Daoy (cell line): ENCODE results near the gene GAPVD1. TPM values are rescaled to one million over a fixed set of nuclear protein-coding genes. Genes with fewer than 3 reads are reported as not detected.
"Not testable (repeated sequence)": the region's sequence is repeated elsewhere in the genome, so short reads cannot be mapped to it uniquely, and the experiment has no call there.

Source experiments
- DNase-seq: peaks from one replicate; pipeline ENCODE4 v3.0.0-alpha.2; 2015; ENCODE audit warnings: low read depth
- total RNA-seq: library from RNA; depleted of rRNA; stranded (reverse); fragments of >200 nt; shearing (Covaris generic); gene quantifications from 2 replicates; pipeline ENCODE4 v1.2.3, GENCODE V29; 2014

The GAPVD1 gene
- total RNA-seq, 1 experiment from 2014 or later: 33.3 TPM

DNA sequence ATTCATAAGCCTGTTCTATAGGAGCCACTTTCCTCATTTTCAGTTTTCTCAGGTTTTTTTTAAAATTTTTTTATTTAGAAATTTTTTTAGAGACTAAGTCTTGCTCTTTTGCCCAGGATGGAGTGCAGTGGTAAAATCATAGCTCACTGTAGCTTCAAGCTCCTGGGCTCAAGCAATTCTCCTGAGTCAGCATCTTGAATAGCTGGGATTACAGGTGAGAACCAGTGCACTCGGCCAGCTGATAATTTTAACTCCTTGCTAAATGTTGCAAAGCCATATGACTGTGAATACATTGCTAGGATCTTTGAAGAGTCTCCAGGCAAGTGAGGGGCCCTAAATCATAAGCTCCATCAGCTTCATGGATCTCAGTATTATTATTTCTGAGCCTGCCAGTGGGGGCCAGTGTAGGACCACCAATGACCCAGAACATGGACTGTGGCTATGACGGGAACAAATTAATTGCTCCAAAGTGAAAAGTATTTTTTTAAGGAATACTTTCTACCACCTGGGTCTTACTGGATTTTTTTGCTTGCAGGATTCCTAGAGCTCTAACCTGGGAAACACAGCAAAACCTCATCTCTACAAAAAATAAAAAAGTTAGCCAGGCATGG lies 5.7 kb upstream of the GAPVD1 start:
- DNase-seq: peak; percentile 41

GRCh38 chr9:125258160-125258785 lies 3.4 kb upstream of the GAPVD1 start:
- DNase-seq: no peak

GRCh38 chr9:125258832-125259534 lies 2.6 kb upstream of the GAPVD1 start:
- DNase-seq: no peak

- DNase-seq: no peak
These were observed 1.1 kb upstream of the GAPVD1 start for GRCh38 chr9:125260561-125260960.

DNA sequence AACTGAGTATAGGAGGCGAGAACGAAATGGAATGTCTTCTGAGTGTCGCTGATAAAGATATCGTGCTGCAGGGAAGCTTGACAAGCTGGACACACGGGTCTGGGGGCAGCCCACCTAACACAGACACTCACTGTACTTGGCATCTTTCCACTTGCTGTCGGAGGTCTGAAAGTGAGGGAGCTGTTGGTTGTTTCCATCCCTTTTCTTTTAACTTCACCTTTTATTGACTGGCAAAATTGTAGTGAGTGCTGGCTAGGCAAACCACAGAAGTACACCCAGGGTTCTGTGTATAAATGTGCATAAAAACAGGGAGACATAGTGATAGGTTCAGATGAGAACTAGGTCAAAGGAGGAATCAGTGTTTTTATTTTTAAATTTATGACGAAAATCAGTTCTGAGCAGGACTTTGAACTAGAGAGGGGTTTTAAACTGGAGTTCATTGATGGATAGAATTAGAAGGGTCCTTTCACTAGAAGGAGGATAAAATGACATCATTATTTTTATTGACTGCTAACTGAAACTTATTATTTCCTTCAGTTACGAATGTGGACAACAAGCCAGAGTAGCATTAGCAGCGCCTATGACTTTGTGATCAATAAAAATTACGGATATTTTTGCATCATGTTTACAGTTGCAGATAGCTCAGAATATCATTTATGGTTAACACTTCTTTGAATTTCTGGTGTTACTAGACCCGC lies 817 bp downstream of the GAPVD1 start:
- peak; percentile 42 for DNase-seq

DNA sequence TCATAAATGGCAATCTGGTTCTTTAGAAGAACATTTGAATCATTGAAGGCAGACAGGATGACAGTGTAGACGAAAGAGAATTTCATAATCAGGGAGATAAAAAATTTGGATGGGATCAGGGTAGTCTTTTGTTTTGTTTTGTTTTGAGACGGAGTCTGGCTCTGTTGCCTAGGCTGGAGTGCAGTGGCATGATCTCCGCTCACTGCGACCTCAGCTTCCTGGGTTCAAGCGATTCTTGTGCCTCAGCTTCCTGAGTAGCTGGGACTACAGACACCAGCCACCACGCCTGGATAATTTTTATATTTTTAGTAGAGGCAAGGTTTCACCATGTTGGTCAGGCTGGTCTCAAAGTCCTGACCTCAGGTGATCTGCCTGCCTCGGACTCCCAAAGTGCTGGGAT lies 2.4 kb downstream of the GAPVD1 start:
- not testable (repeated sequence) for DNase-seq

DNA sequence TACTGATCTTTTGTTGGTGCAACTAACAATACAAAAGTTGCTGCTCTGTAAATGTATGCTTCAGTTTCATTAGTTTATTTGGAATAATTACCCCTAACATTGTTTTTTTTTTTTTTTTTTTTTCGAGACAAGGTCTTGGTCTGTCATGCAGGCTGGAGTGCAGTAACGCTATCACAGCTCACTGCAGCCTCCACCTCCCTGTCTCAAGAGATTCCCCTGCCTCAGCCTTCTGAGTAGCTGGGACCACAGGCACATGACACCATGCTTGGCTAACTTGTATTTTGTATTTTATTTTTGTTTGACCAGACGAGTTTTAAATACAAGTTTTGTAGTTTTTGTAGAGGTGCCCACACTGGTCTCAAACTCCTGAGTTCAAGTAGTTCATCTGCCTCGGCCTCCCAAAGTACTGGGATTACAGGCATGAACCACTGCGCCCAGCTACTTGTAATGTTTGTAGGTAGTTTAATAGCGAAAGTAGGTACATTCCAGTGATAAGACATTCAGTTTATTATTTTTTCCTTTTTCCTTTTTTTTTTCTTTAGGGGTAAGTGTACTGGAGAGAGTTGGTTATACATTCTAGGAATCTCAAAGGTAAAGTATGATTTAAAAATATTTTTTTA lies 6.9 kb downstream of the GAPVD1 start:
- DNase-seq: no peak

- DNase-seq: no peak
These were observed 7.4 kb downstream of the GAPVD1 start for GRCh38 chr9:125269014-125269397.

DNA sequence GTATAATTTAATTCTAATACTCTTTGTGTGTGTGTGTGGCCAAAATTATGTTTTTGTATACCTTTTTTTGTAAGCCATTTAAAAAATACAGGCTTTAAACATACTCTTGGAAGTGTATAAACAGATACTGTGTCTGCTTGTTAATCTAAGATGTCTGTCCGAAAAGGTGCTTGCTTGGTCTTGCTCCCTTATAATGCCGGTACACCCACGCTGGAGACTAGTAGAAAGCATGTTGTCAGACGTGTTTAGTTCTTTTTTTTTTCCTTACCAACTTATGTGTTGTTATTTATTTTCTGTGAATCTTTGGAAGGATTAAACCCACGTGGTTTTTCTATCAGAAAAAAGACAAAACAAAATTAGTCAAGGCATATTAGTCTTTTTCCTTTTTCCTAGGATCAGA lies 9.5 kb downstream of the GAPVD1 start:
- DNase-seq: no peak

DNA sequence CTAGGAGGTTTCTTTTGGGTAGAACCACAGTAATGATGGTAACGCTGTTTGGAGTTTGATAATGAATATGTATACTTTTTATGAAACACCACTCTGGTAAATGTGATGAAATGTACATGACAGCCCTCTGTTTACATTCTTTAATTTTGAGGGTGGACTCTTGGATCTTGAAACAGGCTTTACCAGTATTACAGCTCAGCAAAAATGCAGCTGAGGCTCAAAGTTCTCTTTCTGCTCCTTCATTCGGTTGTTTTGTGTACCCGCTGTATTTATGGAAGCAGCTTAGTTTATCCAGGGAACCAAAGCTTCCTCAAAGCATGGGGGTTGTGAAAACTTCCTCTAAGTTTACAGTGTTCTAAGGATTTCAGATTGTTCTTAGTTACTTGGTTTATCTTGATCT lies 11.1 kb downstream of the GAPVD1 start:
- no peak for DNase-seq

GRCh38 chr9:125276771-125277170 lies 15.1 kb downstream of the GAPVD1 start:
- no peak for DNase-seq

- DNase-seq: no peak
These were observed 15.8 kb downstream of the GAPVD1 start for GRCh38 chr9:125277411-125277810.

GRCh38 chr9:125280945-125281344 lies 19.3 kb downstream of the GAPVD1 start:
- no peak for DNase-seq

DNA sequence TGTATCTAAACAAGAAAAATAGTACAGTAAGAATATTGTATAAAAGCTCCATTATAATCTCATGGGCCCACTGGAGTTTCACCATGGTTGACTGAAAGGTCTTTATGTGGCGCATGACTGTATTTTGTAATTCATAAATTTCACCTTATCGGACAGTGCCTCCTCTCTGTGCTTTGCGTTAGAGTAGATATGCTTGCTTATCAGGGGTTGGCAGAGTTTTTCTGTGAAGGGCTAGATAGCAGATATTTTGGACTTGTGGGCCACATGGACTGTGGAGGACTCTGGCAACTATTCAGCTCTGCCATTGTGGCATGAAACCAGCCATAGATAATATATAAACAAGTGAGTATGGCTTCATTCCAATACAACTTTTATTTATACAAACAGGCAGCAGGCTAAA lies 23.2 kb downstream of the GAPVD1 start:
- DNase-seq: no peak

DNA sequence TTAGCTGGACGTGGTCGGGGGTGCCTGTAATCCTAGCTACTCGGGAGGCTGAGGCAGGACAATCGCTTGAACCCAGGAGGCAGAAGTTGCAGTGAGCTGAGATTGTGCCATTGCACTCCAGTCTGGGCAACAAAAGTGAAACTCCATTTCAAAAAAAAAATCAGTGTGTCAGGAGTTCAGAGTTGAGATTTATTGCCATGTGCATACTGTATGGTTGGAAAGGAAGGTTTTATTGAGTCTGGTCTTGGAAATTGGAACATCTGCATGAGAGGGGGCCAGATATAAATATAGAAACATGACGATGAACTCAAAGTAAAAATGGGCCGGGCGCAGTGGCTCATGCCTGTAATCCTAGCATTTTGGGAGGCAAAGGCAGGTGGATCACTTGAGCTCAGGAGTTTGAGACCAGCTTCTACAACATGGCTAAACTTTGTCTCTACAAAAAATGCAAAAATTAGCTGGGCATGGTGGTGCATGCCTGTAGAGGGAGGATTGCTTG lies 25.4 kb downstream of the GAPVD1 start:
- not testable (repeated sequence) for DNase-seq

- no peak for DNase-seq
These were observed 31.5 kb downstream of the GAPVD1 start for GRCh38 chr9:125293134-125293533.

GRCh38 chr9:125295657-125296056 lies 34.0 kb downstream of the GAPVD1 start:
- DNase-seq: no peak

- DNase-seq: no peak
These were observed 35.3 kb downstream of the GAPVD1 start for GRCh38 chr9:125296843-125297372.

DNA sequence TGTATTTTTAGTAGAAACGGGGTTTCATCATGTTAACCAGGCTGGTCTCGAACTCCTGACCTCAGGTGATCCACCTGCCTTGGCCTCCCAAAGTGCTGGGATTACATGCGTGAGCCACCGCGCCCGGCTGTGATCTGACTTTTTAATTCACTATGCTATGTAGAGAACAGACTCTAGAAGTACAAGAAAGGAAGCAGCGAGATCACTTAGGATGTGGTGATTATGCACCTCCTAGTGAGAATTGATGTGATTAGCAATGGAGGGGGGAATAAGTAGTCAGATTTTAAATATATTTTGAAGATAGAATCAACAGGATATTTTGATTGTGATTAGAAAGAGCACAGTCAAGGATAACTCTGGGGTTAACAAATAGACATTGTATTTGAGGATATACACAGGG lies 36.3 kb downstream of the GAPVD1 start:
- no peak for DNase-seq

DNA sequence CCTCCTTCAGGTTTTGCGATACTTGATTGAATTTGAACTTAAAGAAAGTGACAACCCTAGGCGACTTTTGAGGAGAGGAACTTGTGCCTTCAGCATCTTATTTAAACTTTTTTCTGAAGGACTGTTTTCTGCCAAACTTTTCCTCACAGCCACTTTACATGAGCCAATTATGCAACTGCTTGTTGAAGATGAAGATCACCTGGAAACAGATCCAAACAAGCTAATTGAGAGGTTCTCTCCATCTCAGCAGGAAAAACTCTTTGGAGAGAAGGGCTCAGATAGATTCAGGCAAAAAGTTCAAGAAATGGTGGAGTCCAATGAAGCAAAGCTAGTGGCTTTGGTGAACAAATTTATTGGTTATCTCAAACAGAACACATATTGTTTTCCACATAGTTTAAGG lies 40.6 kb downstream of the GAPVD1 start:
- DNase-seq: no peak

DNA sequence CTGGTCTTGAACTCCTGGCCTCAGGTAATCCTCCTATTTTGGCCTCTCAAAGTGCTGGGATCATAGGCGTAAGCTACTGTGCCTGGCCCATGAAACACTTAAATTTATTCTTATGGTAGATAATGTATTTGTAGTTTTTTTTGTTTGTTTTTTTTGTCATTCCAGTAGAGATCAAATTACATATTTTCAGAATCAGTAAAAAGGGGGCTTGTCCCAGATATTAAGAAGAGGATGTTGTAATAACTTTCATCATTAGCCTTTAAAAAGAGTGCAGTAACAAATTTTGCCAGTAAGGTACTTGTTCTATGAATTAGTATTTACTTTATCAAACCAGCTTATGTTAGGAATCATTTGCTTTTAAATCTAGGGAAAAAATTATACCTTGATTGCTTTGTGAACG lies 42.6 kb downstream of the GAPVD1 start:
- no peak for DNase-seq

DNA sequence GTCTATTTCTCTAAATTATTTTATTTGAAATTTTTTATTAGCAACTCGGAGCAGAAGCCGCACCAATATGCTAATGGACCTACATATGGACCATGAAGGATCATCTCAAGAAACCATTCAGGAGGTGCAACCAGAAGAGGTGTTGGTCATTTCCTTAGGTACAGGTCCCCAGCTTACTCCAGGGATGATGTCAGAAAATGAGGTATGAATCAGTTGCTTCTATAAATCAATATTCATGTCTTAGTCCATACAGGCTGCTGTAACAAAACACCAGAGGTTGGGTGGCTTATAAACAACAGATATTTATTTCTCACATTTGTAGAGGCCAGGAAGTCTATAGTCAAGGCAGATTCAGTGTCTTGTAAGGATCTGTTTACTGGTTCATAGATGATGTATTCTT lies 50.8 kb downstream of the GAPVD1 start:
- no peak for DNase-seq
